Measurements from ENCODE around the gene SPATA2L.

- no peak for TF ChIP-seq POLR2A (IDR thresholded peaks at IDR 0.05)
- TF ChIP-seq CTCF (IDR thresholded peaks at IDR 0.05 in 4 of 5, conservative IDR thresholded peaks at IDR 0.05 in 1 of 5): no peak
These were observed 7.3 kb downstream of the SPATA2L start for GRCh38 chr16:89693931-89694783.
